Effector CD8-positive, alpha-beta T cell (primary cell): ENCODE data around the gene SAA1.
"Not testable (repeated sequence)": the region's sequence is repeated elsewhere in the genome, so short reads cannot be mapped to it uniquely, and the experiment has no call there.

Source experiments
- DNase-seq: peaks from one replicate; lab custom pipeline; 2025; lab: John Stamatoyannopoulos, UW

Gene SAA1

GRCh38 chr11:18259259-18259658 lies 6.8 kb upstream of the SAA1 start:
- DNase-seq = no peak

- no peak for DNase-seq
Observed at GRCh38 chr11:18261721-18262120, 4.3 kb upstream of the SAA1 start.

DNA sequence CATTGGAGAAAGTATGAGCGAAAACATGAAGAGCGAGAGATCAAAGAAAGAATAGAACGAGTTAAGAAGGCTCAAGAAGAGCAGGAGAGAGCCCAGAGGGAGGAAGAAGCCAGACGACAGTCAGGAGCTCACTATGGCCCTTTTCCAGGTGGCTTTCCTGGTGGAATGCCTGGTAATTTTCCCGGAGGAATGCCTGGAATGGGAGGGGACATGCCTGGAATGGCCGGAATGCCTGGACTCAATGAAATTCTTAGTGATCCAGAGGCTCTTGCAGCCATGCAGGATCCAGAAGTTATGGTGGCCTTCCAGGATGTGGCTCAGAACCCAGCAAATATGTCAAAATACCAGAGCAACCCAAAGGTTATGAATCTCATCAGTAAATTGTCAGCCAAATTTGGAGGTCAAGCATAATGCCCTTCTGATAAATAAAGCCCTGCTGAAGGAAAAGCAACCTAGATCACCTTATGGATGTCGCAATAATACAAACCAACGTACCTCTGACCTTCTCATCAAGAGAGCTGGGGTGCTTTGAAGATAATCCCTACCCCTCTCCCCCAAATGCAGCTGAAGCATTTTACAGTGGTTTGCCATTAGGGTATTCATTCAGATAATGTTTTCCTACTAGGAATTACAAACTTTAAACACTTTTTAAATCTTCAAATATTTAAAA lies 3.2 kb upstream of the SAA1 start:
- DNase-seq = not testable (repeated sequence)

DNA sequence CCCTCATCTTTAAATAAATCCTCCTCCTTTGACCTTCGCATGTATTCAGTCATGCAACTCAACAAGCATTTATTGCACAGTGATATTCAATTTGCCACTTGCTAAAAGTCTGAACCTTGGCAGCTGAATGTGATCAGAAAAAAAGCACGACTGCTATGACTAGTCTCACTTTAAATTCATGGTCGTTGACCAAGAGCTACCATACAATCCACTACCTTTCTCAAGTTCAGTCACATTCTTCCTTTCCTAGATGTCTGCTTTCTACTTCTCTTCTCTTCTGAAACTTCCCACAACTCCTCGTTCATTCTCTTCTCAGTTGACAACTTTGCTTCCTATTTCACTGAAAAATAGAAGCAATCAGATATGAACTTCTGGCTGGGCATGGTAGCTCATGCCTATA lies 2.0 kb upstream of the SAA1 start:
- DNase-seq = no peak

DNA sequence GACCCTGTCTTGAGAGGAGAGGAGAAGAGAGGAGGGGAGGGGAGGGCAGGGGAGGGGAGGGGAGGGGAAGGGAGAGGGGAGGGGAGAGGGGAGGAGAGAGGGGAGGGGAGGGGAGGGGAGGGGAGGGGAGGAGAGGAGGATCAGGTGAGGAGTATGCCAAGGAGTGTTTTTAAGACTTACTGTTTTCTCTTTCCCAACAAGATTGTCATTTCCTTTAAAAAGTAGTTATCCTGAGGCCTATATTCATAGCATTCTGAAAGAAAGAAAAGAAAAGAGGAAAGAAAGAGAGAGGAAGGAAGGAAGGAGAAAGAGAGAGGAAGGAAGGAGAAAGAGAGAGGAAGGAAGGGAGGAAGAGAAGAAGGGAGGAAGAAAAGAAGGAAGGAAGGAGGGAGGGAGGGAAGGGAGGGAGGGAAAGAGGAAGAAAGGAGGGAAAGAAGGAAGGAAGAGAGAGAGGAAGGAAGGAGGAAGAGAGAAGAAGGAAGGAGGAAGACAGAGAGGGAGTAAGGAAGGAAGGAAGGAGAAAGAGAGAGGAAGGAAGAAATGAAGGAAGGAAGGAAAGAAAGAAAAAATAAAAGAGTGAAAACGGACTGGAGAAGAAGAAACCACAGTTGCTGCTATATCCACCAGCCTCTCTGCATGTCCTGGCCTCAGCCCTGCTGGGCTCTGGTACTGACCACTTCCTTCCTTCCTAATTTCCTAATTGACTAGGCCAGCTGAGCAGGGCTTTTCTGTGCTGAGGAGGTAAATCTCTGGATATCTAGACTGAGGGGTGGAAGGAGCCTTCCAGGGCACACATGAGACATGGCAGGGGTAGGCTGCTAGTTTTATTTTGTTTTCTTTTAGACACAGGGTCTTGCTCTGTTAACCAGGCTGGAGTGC lies 1.1 kb upstream of the SAA1 start:
- DNase-seq = no peak

- not testable (repeated sequence) for DNase-seq
Observed at GRCh38 chr11:18267335-18268133, 1.5 kb downstream of the SAA1 start.

DNA sequence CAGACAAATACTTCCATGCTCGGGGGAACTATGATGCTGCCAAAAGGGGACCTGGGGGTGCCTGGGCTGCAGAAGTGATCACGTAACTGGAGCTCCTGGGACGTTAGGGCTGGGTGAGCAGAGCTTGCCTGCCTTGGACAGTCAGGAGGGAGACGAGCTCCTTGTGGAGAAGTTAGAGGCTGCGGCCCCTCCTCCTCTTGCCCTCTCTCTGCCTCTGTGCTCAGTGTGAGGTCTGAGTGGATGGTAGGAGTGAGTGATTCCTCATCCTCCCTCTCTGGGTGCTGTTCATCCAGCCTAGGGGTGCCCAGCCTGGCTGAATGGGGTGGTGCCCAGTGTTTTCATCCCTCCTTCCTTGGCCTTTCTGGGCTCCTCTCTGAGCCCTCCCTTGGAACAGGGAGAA lies 3.2 kb downstream of the SAA1 start:
- not testable (repeated sequence) for DNase-seq

DNA sequence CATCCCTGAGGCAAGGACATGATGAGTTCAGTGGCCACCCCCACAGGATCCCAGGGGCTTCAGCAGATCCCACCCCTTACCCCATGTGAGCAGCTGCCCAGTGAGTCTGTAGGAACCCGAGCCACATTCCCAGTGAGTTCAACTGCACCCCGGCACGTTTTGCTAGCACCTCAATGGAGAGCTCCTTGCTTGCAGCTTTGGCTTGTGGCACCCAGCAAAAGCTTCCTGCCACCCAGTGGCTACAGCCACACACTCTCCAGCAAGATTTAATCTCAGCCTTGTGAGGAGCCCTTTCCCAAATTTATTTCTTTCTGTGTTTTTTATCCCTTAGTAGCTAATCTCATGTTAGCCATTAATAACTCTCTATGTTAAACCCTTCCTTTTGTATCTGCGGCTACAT lies 4.0 kb downstream of the SAA1 start:
- DNase-seq = no peak

- no peak for DNase-seq
Observed at GRCh38 chr11:18271206-18271605, 5.1 kb downstream of the SAA1 start.

DNA sequence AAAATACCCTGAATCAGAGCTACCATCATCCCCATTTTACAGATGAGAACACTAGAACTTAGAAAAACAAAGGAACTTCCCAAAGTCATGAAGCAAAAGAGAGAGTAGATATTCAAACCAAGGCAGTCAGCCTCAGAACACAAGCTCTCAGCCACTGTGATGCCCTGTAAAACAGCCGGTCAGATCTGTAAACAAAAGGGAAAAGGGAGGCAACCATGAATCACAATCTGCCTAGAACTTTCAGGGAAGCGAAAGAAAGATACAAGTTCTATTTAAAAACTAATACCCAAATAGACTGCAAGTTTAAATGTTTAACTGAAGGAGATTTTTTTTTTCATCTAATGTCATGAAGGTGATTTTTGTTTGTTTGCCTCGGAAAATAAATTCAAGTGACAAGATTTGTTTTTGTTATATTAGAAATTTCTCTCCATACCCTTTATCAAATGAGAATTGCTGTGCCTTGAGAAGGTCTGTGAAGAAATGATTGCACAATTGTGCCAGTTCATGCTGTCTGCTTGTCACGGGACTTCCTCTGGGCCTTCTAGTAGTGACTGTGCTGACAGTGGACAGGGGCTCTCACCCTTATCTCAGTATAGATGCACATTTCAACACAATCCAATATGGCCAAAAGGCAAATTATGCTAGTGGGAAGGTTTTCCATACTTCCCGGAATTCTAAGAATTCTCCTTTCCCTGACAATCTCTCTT lies 11.7 kb downstream of the SAA1 start:
- DNase-seq = no peak

GRCh38 chr11:18280438-18281045 lies 14.5 kb downstream of the SAA1 start:
- DNase-seq = no peak

DNA sequence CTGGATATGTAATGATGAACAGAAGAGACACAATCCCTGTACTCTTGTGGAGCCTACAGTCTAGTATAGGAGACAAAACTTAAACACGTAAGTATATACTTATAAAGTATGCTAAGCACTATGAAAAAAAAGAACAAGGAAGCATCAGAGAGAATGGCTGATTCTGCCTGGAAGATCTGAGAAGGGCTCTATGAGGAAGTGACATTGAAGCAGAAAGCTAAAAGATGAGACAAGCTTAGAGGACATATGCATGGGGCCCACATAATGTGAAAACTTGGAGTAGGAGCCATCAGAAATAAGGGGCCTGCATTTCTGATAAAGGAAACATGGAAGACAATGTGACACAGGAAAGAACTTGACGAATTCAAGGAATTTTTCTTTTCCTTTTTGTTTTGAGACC lies 16.6 kb downstream of the SAA1 start:
- no peak for DNase-seq

GRCh38 chr11:18285841-18286240 lies 19.8 kb downstream of the SAA1 start:
- no peak for DNase-seq

- DNase-seq = no peak
Observed at GRCh38 chr11:18288911-18289310, 22.8 kb downstream of the SAA1 start.

DNA sequence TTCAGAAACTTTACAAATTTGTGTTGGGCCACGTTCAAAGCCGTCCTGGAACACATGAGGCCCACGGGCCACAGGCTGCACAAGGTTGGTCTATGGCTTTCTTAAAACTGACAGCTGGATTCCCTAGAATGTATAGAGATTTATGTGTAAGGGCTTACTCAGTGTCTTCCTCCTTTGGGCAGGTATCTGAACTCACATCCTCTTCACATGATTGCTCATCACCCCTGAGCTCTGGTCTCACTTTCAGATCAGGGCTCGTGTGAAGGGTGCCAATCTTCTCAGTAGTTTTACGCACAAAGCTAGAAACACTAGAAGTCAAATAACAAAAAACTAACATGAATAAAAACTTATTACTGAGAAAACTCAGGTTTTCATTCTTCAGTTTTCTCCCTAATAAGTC lies 28.8 kb downstream of the SAA1 start:
- no peak for DNase-seq

- no peak for DNase-seq
Observed at GRCh38 chr11:18295316-18295715, 29.3 kb downstream of the SAA1 start.

DNA sequence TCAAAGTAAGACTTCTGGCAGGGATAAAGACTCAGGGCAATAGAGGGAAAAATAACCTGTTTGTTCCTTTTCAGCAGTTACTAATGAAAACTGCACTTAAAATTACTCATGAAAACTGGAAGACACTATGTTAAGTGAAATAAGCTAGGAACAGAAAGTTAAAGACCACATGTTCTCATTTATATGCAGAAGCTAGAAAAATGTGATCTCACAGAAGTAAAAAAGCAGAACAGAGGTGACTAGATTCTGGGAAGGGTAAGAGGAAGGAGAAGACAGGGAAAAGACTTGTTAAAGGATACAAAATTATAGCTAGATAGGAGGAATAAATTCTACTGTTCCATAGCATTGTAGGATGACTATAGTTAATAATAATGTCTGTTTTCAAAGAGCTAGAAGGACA lies 33.7 kb downstream of the SAA1 start:
- DNase-seq = no peak

GRCh38 chr11:18304745-18305144 lies 38.7 kb downstream of the SAA1 start:
- no peak for DNase-seq

GRCh38 chr11:18307461-18308139 lies 41.5 kb downstream of the SAA1 start:
- DNase-seq = no peak

DNA sequence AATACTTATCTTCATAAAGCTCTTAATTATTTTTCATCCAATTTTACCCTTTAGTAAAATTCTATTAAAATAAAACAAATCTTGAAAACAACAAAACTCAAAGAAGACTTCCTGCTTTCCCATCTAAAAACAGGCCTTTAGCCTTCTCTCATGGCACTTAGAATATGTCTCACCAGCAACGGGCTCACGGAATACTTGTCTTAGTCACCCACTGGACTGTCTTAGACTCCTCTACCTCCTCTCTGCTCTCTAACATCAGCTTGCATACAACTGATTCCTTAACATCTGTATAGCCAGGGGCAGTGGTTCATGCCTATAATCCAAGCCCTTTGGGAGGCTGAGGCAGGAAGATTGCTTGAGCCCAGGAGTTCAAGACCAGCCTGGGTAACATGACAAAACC lies 42.2 kb downstream of the SAA1 start:
- DNase-seq = no peak

- DNase-seq = no peak
Observed at GRCh38 chr11:18309691-18310090, 43.6 kb downstream of the SAA1 start.
